ENCODE data around the gene NPDC1.

Gene NPDC1

GRCh38 chr9:137015976-137016375 lies 30.0 kb downstream of the NPDC1 start:
- Histone ChIP-seq H2BK120ac (ENCODE audit: low read depth, low read length) (no peak overlapping the region), H2BK15ac (ENCODE audit: low read depth, poor library complexity, severe bottlenecking) (no peak overlapping the region), H3K23ac (ENCODE audit: low read length in 2 of 2) (no peak overlapping the region), H3K36me3 (ENCODE audit: control insufficient read depth in 1 of 2, insufficient read depth in 2 of 2, low read depth in 1 of 2, low read length in 2 of 2) (peaks cover 21 to 86% of the 10 kb centered on the region in 2 experiments), H3K4me3 (ENCODE audit: insufficient read depth in 1 of 2, low read depth in 1 of 2, low read length in 2 of 2) (no peak overlapping the region), H4K91ac (ENCODE audit: low read length) (no peak overlapping the region), H3K18ac (ENCODE audit: low read depth in 1 of 2, low read length in 2 of 2) (no peak overlapping the region), H3K9me3 (ENCODE audit: control insufficient read depth, low read length) (no peaks in the 10 kb centered on the region), H2BK5ac (ENCODE audit: low read depth, low read length, poor library complexity, severe bottlenecking) (no peak overlapping the region), H3K4me2 (ENCODE audit: low read length, poor library complexity, severe bottlenecking) (no peak overlapping the region), H2AFZ (ENCODE audit: low read depth, low read length) (no peak overlapping the region), H3K27me3 (ENCODE audit: control insufficient read depth in 1 of 2, insufficient read depth in 1 of 2, low read length in 2 of 2) (no peaks in the 10 kb centered on the region), H3K4ac (ENCODE audit: low read depth in 1 of 2, low read length in 2 of 2) (no peak overlapping the region), H3K14ac (ENCODE audit: low read length in 2 of 2) (no peak overlapping the region), H2AK5ac (ENCODE audit: low read length, severe bottlenecking) (no peak overlapping the region), H3K79me1 (replicated peaks; ENCODE audit: low read length, poor library complexity, severe bottlenecking) (no peaks in the 10 kb centered on the region), H4K8ac (ENCODE audit: low read length) (no peak overlapping the region), H2BK12ac (ENCODE audit: low read length in 2 of 2) (no peak overlapping the region), H3K9ac (ENCODE audit: low read length) (no peak overlapping the region), H3K27ac (ENCODE audit: low read length, poor library complexity, severe bottlenecking) (no peak overlapping the region), H3K4me1 (ENCODE audit: control insufficient read depth, insufficient read depth, low read depth, low read length) (peaks cover 7% of the 10 kb centered on the region)
- 97% methylated on average over 21 of the region's 21 CpGs for WGBS
- no peak for DNase-seq

GRCh38 chr9:137015540-137015930 lies 30.4 kb downstream of the NPDC1 start:
- Histone ChIP-seq H2AFZ (ENCODE audit: low read depth, low read length) (no peak overlapping the region), H3K18ac (ENCODE audit: low read depth in 1 of 2, low read length in 2 of 2) (no peak overlapping the region), H3K14ac (ENCODE audit: low read length in 2 of 2) (no peak overlapping the region), H4K91ac (ENCODE audit: low read length) (no peak overlapping the region), H4K8ac (ENCODE audit: low read length) (no peak overlapping the region), H3K27me3 (ENCODE audit: control insufficient read depth in 1 of 2, insufficient read depth in 1 of 2, low read length in 2 of 2) (no peaks in the 10 kb centered on the region), H2BK5ac (ENCODE audit: low read depth, low read length, poor library complexity, severe bottlenecking) (no peak overlapping the region), H2AK5ac (ENCODE audit: low read length, severe bottlenecking) (no peak overlapping the region), H3K23ac (ENCODE audit: low read length in 2 of 2) (no peak overlapping the region), H3K4me3 (ENCODE audit: insufficient read depth in 1 of 2, low read depth in 1 of 2, low read length in 2 of 2) (no peak overlapping the region), H3K9me3 (ENCODE audit: control insufficient read depth, low read length) (no peaks in the 10 kb centered on the region), H2BK15ac (ENCODE audit: low read depth, poor library complexity, severe bottlenecking) (no peak overlapping the region), H3K79me1 (replicated peaks; ENCODE audit: low read length, poor library complexity, severe bottlenecking) (no peaks in the 10 kb centered on the region), H3K4me1 (ENCODE audit: control insufficient read depth, insufficient read depth, low read depth, low read length) (peaks cover 7% of the 10 kb centered on the region), H3K36me3 (ENCODE audit: control insufficient read depth in 1 of 2, insufficient read depth in 2 of 2, low read depth in 1 of 2, low read length in 2 of 2) (peaks cover 21 to 86% of the 10 kb centered on the region in 2 experiments), H2BK120ac (ENCODE audit: low read depth, low read length) (no peak overlapping the region), H3K27ac (ENCODE audit: low read length, poor library complexity, severe bottlenecking) (no peak overlapping the region), H3K4me2 (ENCODE audit: low read length, poor library complexity, severe bottlenecking) (no peak overlapping the region), H2BK12ac (ENCODE audit: low read length in 2 of 2) (no peak overlapping the region), H3K4ac (ENCODE audit: low read depth in 1 of 2, low read length in 2 of 2) (no peak overlapping the region), H3K9ac (ENCODE audit: low read length) (no peak overlapping the region)
- WGBS = 98% methylated on average over 23 of the region's 25 CpGs
- no peak for DNase-seq

DNA sequence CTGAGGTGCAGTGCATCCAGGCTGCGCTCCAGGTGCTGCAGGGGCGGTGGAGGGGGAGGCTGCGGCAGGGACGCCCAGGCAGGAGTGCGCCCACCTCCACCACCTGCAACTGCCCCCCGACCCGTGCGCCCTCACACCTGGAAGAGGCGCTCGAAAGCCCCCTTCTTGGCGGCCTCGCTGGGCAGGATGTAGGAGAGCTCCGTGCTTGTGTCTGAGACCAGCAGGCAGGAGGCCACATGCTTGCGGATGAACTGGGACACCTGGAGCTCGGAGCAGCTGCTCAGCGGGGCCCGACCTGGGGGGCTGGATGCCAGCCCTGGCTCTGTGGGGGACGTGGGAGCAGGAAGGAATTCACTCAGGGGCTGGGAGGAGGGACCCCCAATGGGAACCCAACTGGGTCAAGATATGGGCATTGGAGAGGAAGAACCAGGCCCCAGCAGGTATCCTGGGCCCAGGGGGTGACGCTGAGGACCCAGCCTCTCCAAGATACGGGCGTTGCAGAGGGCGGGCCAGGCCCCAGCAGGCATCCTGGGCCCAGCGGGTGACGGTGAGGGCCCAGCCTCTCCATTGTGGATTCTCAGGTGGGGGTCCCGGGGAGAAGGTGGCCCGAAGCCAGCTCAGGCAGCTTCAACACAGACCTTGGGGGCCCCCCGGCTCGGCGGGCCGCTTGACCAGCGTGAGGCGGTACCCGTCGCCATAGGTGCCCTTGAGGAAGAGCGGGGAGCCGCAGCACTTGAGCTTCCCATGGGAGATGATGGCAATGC lies 31.0 kb downstream of the NPDC1 start:
- no peak overlapping the region for H2BK12ac ChIP-seq (ENCODE audit: low read length in 2 of 2)
- no peak overlapping the region for H3K4ac ChIP-seq (ENCODE audit: low read depth in 1 of 2, low read length in 2 of 2)
- H4K8ac ChIP-seq (ENCODE audit: low read length) = no peak overlapping the region
- no peak overlapping the region for H4K91ac ChIP-seq (ENCODE audit: low read length)
- no peak overlapping the region for H3K23ac ChIP-seq (ENCODE audit: low read length in 2 of 2)
- H3K4me2 ChIP-seq (ENCODE audit: low read length, poor library complexity, severe bottlenecking) = no peak overlapping the region
- 96% methylated on average over 36 of the region's 36 CpGs for WGBS
- no peaks in the 10 kb centered on the region for H3K27me3 ChIP-seq (ENCODE audit: control insufficient read depth in 1 of 2, insufficient read depth in 1 of 2, low read length in 2 of 2)
- no peak overlapping the region for H3K9ac ChIP-seq (ENCODE audit: low read length)
- H3K18ac ChIP-seq (ENCODE audit: low read depth in 1 of 2, low read length in 2 of 2) = no peak overlapping the region
- no peak overlapping the region for H2AFZ ChIP-seq (ENCODE audit: low read depth, low read length)
- no peak overlapping the region for H2AK5ac ChIP-seq (ENCODE audit: low read length, severe bottlenecking)
- DNase-seq = no peak
- H3K79me1 ChIP-seq (replicated peaks; ENCODE audit: low read length, poor library complexity, severe bottlenecking) = no peaks in the 10 kb centered on the region
- peaks cover 7% of the 10 kb centered on the region for H3K4me1 ChIP-seq (ENCODE audit: control insufficient read depth, insufficient read depth, low read depth, low read length)
- H3K14ac ChIP-seq (ENCODE audit: low read length in 2 of 2) = no peak overlapping the region
- no peak overlapping the region for H2BK5ac ChIP-seq (ENCODE audit: low read depth, low read length, poor library complexity, severe bottlenecking)
- H3K36me3 ChIP-seq (ENCODE audit: control insufficient read depth in 1 of 2, insufficient read depth in 2 of 2, low read depth in 1 of 2, low read length in 2 of 2) = peaks cover 21 to 83% of the 10 kb centered on the region in 2 experiments
- H3K27ac ChIP-seq (ENCODE audit: low read length, poor library complexity, severe bottlenecking) = no peak overlapping the region
- no peak overlapping the region for H2BK120ac ChIP-seq (ENCODE audit: low read depth, low read length)
- no peak overlapping the region for H2BK15ac ChIP-seq (ENCODE audit: low read depth, poor library complexity, severe bottlenecking)
- H3K4me3 ChIP-seq (ENCODE audit: insufficient read depth in 1 of 2, low read depth in 1 of 2, low read length in 2 of 2) = peak overlapping the region in 1 of 2 experiments; percentile 5
- H3K9me3 ChIP-seq (ENCODE audit: control insufficient read depth, low read length) = no peaks in the 10 kb centered on the region

- 91% methylated on average over 23 of the region's 23 CpGs for WGBS
- no peak overlapping the region for H4K8ac ChIP-seq (ENCODE audit: low read length)
- no peak overlapping the region for H2BK5ac ChIP-seq (ENCODE audit: low read depth, low read length, poor library complexity, severe bottlenecking)
- H3K4me2 ChIP-seq (ENCODE audit: low read length, poor library complexity, severe bottlenecking) = no peak overlapping the region
- H2AFZ ChIP-seq (ENCODE audit: low read depth, low read length) = no peak overlapping the region
- no peak overlapping the region for H2BK15ac ChIP-seq (ENCODE audit: low read depth, poor library complexity, severe bottlenecking)
- H3K14ac ChIP-seq (ENCODE audit: low read length in 2 of 2) = no peak overlapping the region
- no peak overlapping the region for H3K27ac ChIP-seq (ENCODE audit: low read length, poor library complexity, severe bottlenecking)
- H3K27me3 ChIP-seq (ENCODE audit: control insufficient read depth in 1 of 2, insufficient read depth in 1 of 2, low read length in 2 of 2) = no peaks in the 10 kb centered on the region
- H3K9ac ChIP-seq (ENCODE audit: low read length) = no peak overlapping the region
- DNase-seq = no peak
- H3K18ac ChIP-seq (ENCODE audit: low read depth in 1 of 2, low read length in 2 of 2) = no peak overlapping the region
- H3K4me3 ChIP-seq (ENCODE audit: insufficient read depth in 1 of 2, low read depth in 1 of 2, low read length in 2 of 2) = no peak overlapping the region
- no peak overlapping the region for H3K4ac ChIP-seq (ENCODE audit: low read depth in 1 of 2, low read length in 2 of 2)
- peaks cover 7% of the 10 kb centered on the region for H3K4me1 ChIP-seq (ENCODE audit: control insufficient read depth, insufficient read depth, low read depth, low read length)
- no peaks in the 10 kb centered on the region for H3K9me3 ChIP-seq (ENCODE audit: control insufficient read depth, low read length)
- no peak overlapping the region for H2AK5ac ChIP-seq (ENCODE audit: low read length, severe bottlenecking)
- no peak overlapping the region for H2BK120ac ChIP-seq (ENCODE audit: low read depth, low read length)
- H4K91ac ChIP-seq (ENCODE audit: low read length) = no peak overlapping the region
- no peak overlapping the region for H3K23ac ChIP-seq (ENCODE audit: low read length in 2 of 2)
- no peak overlapping the region for H2BK12ac ChIP-seq (ENCODE audit: low read length in 2 of 2)
- peaks cover 21 to 90% of the 10 kb centered on the region in 2 experiments for H3K36me3 ChIP-seq (ENCODE audit: control insufficient read depth in 1 of 2, insufficient read depth in 2 of 2, low read depth in 1 of 2, low read length in 2 of 2)
- no peaks in the 10 kb centered on the region for H3K79me1 ChIP-seq (replicated peaks; ENCODE audit: low read length, poor library complexity, severe bottlenecking)
Measured at GRCh38 chr9:137014166-137014565, 31.8 kb downstream of the NPDC1 start.

Measured in mesenchymal stem cell (in vitro differentiated cells and primary cell).